Lung (tissue), 12 donors: ENCODE measurements around the gene HDAC10. TPM values are rescaled to one million over a fixed set of nuclear protein-coding genes. Genes with fewer than 3 reads are reported as not detected.

Experiments used
- ATAC-seq: fragments of 200-7000 bp; cut with Tn5 transposase; one replicate; pipeline ENCODE4 v1.9.1; 2020; ENCODE audit warnings: moderate number of reproducible peaks; ENCODE audit not compliant: insufficient read depth, low FRiP score
- DNase-seq, 3 donors: peaks; one replicate each; pipeline ENCODE4 v3.0.0-alpha.2; 2013 to 2017
- H3K27ac ChIP-seq, 2 donors: one replicate each; pipeline ENCODE4 v1.5.1; 2013; ENCODE audit warnings: mild to moderate bottlenecking in 2 of 2, moderate library complexity in 2 of 2, control low read depth in 1 of 2, inconsistent platforms in 1 of 2, low read depth in 1 of 2, low read length in 1 of 2
- H3K27me3 ChIP-seq, 3 donors: one replicate each; pipeline ENCODE4 v1.5.1; 2013; ENCODE audit warnings: low read length in 2 of 3; ENCODE audit not compliant: control insufficient read depth in 3 of 3, insufficient read depth in 3 of 3
- H3K36me3 ChIP-seq, 4 donors: one replicate each; pipeline ENCODE4 v1.5.1; 2013; ENCODE audit warnings: low read length in 4 of 4, mild to moderate bottlenecking in 1 of 4, moderate library complexity in 1 of 4; ENCODE audit not compliant: control insufficient read depth in 4 of 4, insufficient read depth in 4 of 4
- H3K4me1 ChIP-seq, 5 donors: one replicate each; pipeline ENCODE4 v1.5.1; 2013; ENCODE audit warnings: low read length in 5 of 5, mild to moderate bottlenecking in 2 of 5, moderate library complexity in 1 of 5; ENCODE audit not compliant: control insufficient read depth in 5 of 5, insufficient read depth in 5 of 5
- H3K4me3 ChIP-seq: one replicate; pipeline ENCODE4 v1.5.1; 2013; ENCODE audit warnings: mild to moderate bottlenecking, control low read depth, moderate library complexity
- H3K9ac ChIP-seq, 2 donors: one replicate each; pipeline ENCODE4 v1.5.1; 2013; ENCODE audit warnings: low read length in 2 of 2, control low read depth in 1 of 2; ENCODE audit not compliant: insufficient read depth in 1 of 2
- H3K9me3 ChIP-seq, 4 donors: one replicate each; pipeline ENCODE4 v1.5.1; 2013; ENCODE audit warnings: low read length in 3 of 4, mild to moderate bottlenecking in 1 of 4, moderate library complexity in 1 of 4; ENCODE audit not compliant: control insufficient read depth in 4 of 4, insufficient read depth in 3 of 4
- CTCF ChIP-seq: IDR thresholded peaks from 2 replicates; pipeline ENCODE4 v1.5.1; 2012; ENCODE audit warnings: mild to moderate bottlenecking; ENCODE audit errors: control extremely low read depth, extremely low read depth
- WGBS, 2 donors: extraction: QIAGEN DNeasy Blood & Tissue Kit; methylation state at CpG; one replicate each; pipeline ENCODE4 v1.1.7; 2013; 5-methylcytosine and 5-hydroxymethylcytosine counted together
- polyA plus RNA-seq, 2 donors: library from polyadenylated mRNA; stranded (reverse); fragments of 200-250 nt; gene quantifications; one replicate each; pipeline ENCODE4 v1.2.1, GENCODE V29; 2013
- total RNA-seq, 2 donors: library from RNA; depleted of rRNA in 1 of 2; stranded (reverse); fragments of >200 nt in 1 of 2; gene quantifications; one replicate each; pipeline ENCODE4 v1.2.1, GENCODE V29; 2014 to 2021
- donor health status: control.
- donor health status: control.
- donor health status: Bipolar disorder and iron deficiency.
- donor health status: healthy.
- donor health status: DM: yes; HTN: yes; CAD: no.

Gene HDAC10
- total and polyA plus RNA-seq, 4 donors: 32.2 to 53.7 (median 36.3) TPM

- no peak overlapping the region for H3K4me3 ChIP-seq
- H3K9ac ChIP-seq: no peak overlapping the region
- WGBS, 2 donors: 35 to 40% methylated on average over 66 to 93 of the region's 93 CpGs
Measured at GRCh38 chr22:50299785-50300619, 48.9 kb upstream of the HDAC10 start.

GRCh38 chr22:50298937-50299784 is 48.1 kb upstream of the HDAC10 start:
- H3K4me1 ChIP-seq: peaks cover 11 to 65% (median 37%) of the 10 kb centered on the region in 5 donors
- H3K27me3 ChIP-seq: no peaks in the 10 kb centered on the region
- no peak for TF ChIP-seq CTCF
- ATAC-seq: no peak
- H3K36me3 ChIP-seq: peaks cover 0 to 17% (median 1%) of the 10 kb centered on the region in 4 donors
- no peak overlapping the region for H3K4me3 ChIP-seq
- H3K9me3 ChIP-seq: no peaks in the 10 kb centered on the region
- 17 to 35% methylated on average over 52 to 59 of the region's 59 CpGs for WGBS, 2 donors
- DNase-seq: peak; percentile 62 to 74 (median 72)
- peak overlapping the region in 1 of 2 donors; percentile 58 for H3K27ac ChIP-seq
- H3K9ac ChIP-seq: no peak overlapping the region

More at GRCh38 chr22:50299785-50300619, 48.9 kb upstream of the HDAC10 start:
- no peak for TF ChIP-seq CTCF
- no peaks in the 10 kb centered on the region for H3K9me3 ChIP-seq
- H3K27ac ChIP-seq: peak overlapping the region in 1 of 2 donors; percentile 84
- H3K4me1 ChIP-seq: peaks cover 11 to 68% (median 38%) of the 10 kb centered on the region in 5 donors
- no peaks in the 10 kb centered on the region for H3K27me3 ChIP-seq
- DNase-seq (no peak), ATAC-seq (no peak)
- H3K36me3 ChIP-seq: peaks cover 0 to 17% (median 3%) of the 10 kb centered on the region in 4 donors

DNA sequence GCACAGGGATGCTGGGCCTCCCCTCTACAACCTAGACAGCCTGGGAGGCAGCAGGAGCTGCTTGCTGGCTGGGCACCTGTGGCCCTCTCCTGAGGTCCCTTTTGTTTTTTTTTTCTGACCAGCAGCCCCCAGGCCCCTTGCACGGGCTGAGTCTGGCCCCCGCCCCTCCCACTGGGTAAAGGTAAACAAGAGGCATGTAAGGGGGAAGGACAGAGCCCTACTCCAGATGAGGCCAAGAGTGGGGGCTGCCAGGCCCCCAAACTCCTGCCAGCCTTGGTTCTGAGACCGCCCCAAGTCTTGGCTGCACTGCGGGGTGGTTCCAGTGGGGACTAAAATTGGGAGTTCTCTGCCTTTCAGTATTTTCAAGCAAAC is 47.2 kb upstream of the HDAC10 start:
- DNase-seq (no peak), ATAC-seq (no peak)
- Histone ChIP-seq H3K9me3 (no peaks in the 10 kb centered on the region), H3K4me3 (no peak overlapping the region), H3K27ac (peak overlapping the region in 1 of 2 donors; percentile 66), H3K9ac (no peak overlapping the region), H3K4me1 (peaks cover 11 to 64% (median 41%) of the 10 kb centered on the region in 5 donors), H3K27me3 (no peaks in the 10 kb centered on the region), H3K36me3 (peaks cover 0 to 14% (median 1%) of the 10 kb centered on the region in 4 donors)
- 75 to 80% methylated on average over 4 of the region's 4 CpGs for WGBS, 2 donors
- TF ChIP-seq CTCF: no peak
